ENCODE measurements around the gene RPL27.
"Not testable (repeated sequence)": the region's sequence is repeated elsewhere in the genome, so short reads cannot be mapped to it uniquely, and the experiment has no call there.

RPL27 gene

GRCh38 chr17:42997984-42998938 lies at the start of gene RPL27:
Gene RPL27, plus strand, starts transcription at chr17:42998419. Its CDS starts 332 bp downstream, at chr17:42998751.
- peak; percentile 99 for DNase-seq (ENCODE audit: low spot score)

- no peak for DNase-seq (ENCODE audit: low spot score)
Measured at GRCh38 chr17:42950044-42950783, 48.0 kb upstream of the RPL27 start.

DNA sequence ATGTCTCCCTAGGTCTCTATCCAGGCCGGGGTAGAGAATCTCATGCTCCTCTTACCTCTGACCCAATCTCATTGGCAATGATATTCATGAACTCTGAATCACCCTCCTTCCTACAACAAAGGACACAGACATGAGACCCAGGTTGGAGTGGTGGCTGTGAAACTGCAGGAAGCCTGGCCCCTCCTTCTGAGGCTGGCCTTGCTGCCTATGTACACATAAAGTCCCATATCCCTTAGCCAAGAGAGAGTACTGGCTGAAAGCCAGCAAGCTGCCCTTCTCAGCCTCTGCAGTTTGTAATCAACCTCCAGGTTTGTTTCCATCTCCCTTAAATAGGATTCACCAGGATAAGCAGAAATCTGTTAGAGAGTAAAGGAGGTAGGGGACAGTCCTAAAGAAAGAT lies 44.5 kb upstream of the RPL27 start:
- DNase-seq (ENCODE audit: low spot score), result no peak

GRCh38 chr17:42964161-42964932 lies 33.9 kb upstream of the RPL27 start, which contains the start of gene AARSD1:
Gene AARSD1, minus strand, starts transcription at chr17:42964454. Its CDS starts 14 bp downstream, at chr17:42964440.
- peak; percentile 90 for DNase-seq (ENCODE audit: low spot score)

DNA sequence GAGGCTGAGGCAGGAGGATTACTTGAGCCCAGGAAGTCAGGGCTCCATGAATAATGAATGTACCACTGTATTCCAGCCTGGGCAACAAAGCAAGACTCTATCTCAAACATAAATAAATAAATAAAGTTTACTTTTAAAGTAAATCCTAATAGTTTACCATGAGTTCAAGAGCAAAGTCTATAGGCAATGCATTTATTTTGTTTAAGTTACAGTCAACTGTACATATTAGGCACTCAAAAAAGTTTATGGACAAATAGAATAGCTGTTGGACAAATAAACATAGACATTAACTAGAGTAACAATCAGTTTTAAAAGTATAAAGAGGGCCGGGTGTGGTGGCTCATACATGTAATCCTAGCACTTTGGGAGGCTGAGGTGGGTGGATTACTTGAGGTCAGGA lies 30.3 kb upstream of the RPL27 start:
- no peak for DNase-seq (ENCODE audit: low spot score)

GRCh38 chr17:42969001-42969581 lies 29.1 kb upstream of the RPL27 start:
- no peak for DNase-seq (ENCODE audit: low spot score)

- DNase-seq (ENCODE audit: low spot score), result no peak
Measured at GRCh38 chr17:42971589-42971988, 26.6 kb upstream of the RPL27 start.

GRCh38 chr17:42973323-42973722 lies 24.9 kb upstream of the RPL27 start:
- not testable (repeated sequence) for DNase-seq (ENCODE audit: low spot score)

GRCh38 chr17:42975265-42975664 lies 23.0 kb upstream of the RPL27 start:
- DNase-seq (ENCODE audit: low spot score), result no peak

GRCh38 chr17:42975701-42976100 lies 22.5 kb upstream of the RPL27 start:
- not testable (repeated sequence) for DNase-seq (ENCODE audit: low spot score)

DNA sequence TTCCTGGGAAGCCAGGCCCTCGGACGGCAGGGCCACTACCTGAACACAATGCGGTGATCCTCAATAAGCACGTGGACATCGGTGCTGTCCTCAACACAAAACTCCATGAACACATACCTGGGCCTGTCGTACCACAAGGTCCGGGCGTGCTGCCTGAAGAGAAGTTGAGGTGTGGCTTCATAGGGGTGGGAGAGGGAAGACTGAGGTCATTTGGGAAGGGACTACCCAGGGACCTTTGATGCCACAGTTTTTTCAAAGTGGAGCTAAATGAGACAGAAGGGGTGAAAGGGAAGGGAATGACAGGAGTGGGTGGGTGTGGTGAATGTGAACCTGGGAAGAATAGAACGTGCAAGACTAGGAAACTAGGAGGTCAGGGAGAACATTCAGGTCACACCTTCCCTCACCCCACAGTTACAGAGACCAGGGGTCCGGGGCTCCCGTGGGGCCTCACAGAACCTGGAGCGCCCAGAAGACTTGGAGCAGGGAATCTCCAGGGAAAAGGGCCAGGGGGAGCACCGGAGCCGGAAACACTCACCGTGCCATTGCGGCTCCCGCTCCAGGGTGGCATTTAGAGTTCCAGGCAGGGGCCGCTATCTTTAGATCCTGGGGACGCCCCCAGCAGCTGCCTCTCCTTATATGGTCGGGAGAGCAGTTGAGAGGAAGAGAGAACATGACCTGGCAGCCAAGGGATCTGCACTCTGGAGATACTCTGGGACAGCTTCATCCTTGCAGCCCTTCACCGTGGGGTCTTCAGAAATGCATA lies 18.5 kb upstream of the RPL27 start, which contains the start of gene PTGES3L:
Gene PTGES3L (minus strand): TSS at position 570 of the 763 bp plus-strand sequence. CDS start 27 bp downstream, at position 543.
- no peak for DNase-seq (ENCODE audit: low spot score)

- DNase-seq (ENCODE audit: low spot score), result peak; percentile 89
Measured at GRCh38 chr17:42980274-42980765, 17.9 kb upstream of the RPL27 start, which contains the start of gene RUNDC1. Gene RUNDC1, plus strand, starts transcription at chr17:42980565. Its CDS starts 12 bp downstream, at chr17:42980577.

GRCh38 chr17:42980766-42981397 lies 17.3 kb upstream of the RPL27 start:
- DNase-seq (ENCODE audit: low spot score), result peak; percentile 26

GRCh38 chr17:42982266-42982665 lies 16.0 kb upstream of the RPL27 start:
- no peak for DNase-seq (ENCODE audit: low spot score)

DNA sequence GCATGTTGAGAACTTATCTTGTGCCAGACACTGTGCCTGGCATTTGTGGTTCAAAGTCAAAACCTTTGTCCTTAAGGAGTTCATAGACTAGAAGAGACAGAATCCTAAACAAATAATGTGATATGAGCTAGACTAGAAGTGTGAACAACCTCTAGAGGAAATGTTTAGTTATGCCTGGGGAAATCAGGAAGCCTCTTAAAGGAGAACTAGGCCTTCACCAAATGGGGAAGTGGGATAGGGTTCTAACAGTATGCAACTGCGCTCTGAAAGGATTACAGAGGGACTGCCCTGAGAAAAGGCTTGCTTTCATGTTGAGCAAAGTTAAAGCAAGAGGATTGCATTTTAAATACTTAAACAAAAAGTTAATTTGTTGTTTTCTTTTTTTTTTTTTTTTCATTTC lies 13.0 kb upstream of the RPL27 start:
- no peak for DNase-seq (ENCODE audit: low spot score)

- no peak for DNase-seq (ENCODE audit: low spot score)
Measured at GRCh38 chr17:42989141-42989540, 9.1 kb upstream of the RPL27 start.

DNA sequence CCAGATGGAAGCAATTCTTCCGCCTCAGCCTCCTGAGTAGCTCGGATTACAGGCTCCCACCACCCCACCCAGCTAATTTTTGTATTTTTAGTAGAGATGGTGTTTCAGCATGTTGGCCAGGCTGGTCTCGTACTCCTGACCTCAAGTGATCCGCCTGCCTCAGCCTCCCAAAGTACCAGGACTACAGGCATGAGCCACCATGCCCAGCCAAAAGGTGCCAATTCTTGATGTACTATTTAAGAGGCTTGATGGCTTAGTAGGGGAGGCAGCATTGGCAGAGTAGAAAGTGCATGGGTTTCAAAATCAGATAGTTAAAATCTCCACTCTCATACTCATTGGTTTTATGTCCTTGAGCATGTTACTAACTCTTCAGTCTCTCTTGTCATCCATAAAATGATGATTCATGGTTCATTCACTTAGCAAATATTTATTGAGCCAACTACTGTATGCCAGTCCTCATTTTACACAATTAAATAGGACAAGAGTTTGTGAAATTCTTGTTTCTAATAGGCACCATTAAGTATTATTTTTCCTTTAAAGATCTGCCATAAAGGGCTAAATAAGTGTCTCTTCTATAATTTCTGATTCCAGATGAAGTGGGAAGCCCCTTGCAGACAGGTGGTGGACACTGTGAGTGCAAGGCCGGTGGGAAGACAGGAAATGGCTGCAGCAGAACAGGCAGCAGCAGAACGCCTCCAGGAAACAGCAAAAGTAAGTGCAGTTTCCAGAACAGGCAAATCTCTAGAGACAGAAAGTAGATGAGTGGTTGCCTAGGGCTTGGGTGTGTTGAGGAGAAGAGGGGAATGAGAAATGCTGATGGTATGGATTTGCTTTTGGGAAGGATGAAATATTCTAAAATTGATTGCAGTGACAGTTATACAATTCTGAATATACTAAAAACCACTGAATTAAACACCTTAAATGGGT lies 8.2 kb upstream of the RPL27 start:
- DNase-seq (ENCODE audit: low spot score), result no peak

DNA sequence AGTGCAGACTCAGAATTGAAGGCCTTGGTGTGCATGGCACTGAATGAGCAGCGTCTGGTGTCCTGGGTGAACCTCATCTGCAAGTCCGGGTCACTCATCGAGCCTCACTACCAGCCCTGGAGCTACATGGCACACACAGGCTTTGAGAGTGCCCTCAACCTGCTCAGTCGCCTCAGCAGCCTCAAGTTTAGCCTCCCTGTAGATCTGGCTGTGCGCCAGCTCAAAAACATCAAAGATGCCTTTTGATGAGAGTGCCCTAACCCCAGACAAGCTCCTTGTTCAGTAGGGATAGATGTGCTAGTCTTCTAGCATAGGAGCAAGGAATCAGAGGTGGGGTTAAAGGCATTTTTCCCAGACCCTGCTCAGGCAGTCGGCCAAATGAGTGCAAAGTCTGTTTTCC lies 6.7 kb upstream of the RPL27 start:
- DNase-seq (ENCODE audit: low spot score), result no peak

DNA sequence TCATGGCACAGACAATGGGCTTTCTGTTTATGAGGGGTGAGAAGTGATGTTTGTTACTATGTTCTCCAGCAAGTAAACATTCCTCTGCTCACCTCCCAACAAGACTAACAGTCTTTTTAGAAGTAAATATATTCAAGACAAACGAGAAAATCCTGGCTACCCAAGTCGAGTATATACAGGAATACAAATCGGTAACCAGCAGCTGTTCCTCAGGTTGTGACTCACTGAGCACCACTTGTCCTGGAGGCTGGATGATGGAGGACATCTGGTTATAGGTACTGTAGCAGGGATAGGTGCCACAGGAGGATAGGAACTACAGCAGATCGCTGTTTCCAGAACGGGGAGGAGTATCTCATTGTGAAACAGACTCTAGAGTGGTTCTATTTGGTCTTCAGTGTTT lies 5.3 kb upstream of the RPL27 start:
- no peak for DNase-seq (ENCODE audit: low spot score)

Data from CD4-positive, alpha-beta T cell treated with Interleukin-6 at 100 ng/mL for 8 hours (primary cell).